ENCODE results near the gene PRTG.

DNA sequence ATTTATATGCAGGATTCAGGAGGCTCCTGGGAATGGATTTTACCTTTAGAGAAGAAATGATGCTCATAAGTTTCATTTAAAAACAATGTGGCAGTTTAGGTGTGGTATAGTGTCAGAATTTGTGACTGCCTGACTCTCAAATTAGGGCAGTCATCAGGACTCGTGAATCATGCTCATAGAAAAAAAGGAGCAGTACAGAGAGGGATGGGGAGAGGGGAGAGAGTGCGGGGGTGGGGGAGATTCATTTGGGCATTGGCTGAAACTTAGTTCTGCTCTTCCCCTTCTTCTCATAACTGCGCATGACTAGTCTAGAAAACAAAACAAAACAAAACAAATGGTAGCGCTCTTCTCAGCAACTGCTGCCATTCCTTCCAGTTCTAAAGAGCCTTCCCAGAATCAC, 44.3 kb downstream of the PRTG start:
- TF ChIP-seq, protein P1, sequence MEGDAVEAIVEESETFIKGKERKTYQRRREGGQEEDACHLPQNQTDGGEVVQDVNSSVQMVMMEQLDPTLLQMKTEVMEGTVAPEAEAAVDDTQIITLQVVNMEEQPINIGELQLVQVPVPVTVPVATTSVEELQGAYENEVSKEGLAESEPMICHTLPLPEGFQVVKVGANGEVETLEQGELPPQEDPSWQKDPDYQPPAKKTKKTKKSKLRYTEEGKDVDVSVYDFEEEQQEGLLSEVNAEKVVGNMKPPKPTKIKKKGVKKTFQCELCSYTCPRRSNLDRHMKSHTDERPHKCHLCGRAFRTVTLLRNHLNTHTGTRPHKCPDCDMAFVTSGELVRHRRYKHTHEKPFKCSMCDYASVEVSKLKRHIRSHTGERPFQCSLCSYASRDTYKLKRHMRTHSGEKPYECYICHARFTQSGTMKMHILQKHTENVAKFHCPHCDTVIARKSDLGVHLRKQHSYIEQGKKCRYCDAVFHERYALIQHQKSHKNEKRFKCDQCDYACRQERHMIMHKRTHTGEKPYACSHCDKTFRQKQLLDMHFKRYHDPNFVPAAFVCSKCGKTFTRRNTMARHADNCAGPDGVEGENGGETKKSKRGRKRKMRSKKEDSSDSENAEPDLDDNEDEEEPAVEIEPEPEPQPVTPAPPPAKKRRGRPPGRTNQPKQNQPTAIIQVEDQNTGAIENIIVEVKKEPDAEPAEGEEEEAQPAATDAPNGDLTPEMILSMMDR (IDR thresholded peaks at IDR 0.05 in 4 of 5, conservative IDR thresholded peaks at IDR 0.05 in 1 of 5), result no peak
- TF ChIP-seq POLR2A (IDR thresholded peaks at IDR 0.05), result no peak
